GM18526 (cell line): ENCODE data around the gene LMX1A.

ENCODE experiments used
- POLR2A ChIP-seq: IDR thresholded peaks from 3 replicates; pipeline ENCODE4 v1.6.1; 2011; ENCODE audit not compliant: insufficient read length; ENCODE audit errors: extremely low read depth

The LMX1A gene

GRCh38 chr1:165228111-165228655, 128.3 kb downstream of the LMX1A start:
- TF ChIP-seq POLR2A = no peak

GRCh38 chr1:165226326-165226725, 130.2 kb downstream of the LMX1A start:
- no peak for TF ChIP-seq POLR2A

GRCh38 chr1:165225650-165226049, 130.9 kb downstream of the LMX1A start:
- no peak for TF ChIP-seq POLR2A

DNA sequence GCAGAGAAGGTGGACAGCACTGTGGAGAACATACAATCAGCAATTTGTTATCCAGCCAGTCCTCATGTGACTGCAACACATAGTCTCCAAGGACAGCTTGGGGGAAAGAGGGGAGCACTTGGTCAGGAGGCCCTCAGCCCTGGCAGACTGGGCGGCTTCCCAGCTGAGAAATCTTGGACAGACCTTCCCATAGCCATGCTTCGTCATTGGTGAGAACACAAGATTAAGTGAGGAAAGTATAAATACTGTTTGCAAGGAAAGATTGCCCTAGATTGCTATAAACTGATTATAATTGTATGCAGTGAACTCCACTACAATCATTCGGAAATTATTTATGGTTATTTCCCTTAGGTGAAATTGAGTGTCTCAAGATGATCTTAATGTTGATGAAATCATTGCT, 131.5 kb downstream of the LMX1A start:
- no peak for TF ChIP-seq POLR2A

DNA sequence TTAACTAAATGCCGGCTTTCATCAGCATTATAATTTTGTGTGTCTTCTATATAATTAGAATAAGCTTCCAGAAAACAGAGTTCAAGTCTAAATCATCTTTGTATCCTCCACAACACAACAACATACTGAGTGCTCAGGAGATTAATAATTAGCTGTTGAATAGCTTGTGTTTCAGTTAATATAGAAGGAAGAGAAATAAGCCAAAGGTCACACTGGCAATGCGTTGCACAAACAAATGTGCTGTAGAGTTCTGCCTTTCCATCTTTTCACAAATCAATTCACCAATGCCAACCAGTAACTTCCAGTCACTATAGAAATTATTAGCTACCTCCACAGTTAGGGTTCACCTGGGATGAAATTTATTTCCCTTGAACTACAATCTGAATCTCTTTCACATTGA, 132.0 kb downstream of the LMX1A start:
- TF ChIP-seq POLR2A = no peak

GRCh38 chr1:165222580-165222979, 133.9 kb downstream of the LMX1A start:
- no peak for TF ChIP-seq POLR2A

DNA sequence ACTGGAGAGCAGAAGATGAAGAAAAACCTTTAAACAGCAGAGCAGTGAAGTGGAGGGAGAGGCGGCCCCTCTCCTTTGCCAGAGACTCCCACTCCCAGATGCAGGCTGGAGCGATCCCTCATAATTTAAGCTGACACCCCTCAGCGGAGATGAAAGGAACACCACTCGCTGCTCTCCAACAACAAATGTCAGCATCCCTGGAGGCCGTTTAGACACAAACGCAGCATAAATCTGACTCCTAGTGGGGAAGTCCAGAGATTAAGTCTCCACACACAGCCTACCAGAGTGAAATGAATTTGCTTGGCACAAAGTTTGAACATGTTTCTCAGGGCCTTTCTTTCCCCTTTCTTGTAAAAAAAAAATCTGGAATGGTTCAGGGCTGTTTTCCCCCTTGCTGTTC, 137.8 kb downstream of the LMX1A start:
- no peak for TF ChIP-seq POLR2A

- no peak for TF ChIP-seq POLR2A
These were observed 138.6 kb downstream of the LMX1A start for GRCh38 chr1:165217958-165218357.

GRCh38 chr1:165216254-165216653, 140.3 kb downstream of the LMX1A start:
- TF ChIP-seq POLR2A = no peak

- no peak for TF ChIP-seq POLR2A
These were observed 140.8 kb downstream of the LMX1A start for GRCh38 chr1:165215676-165216075.

DNA sequence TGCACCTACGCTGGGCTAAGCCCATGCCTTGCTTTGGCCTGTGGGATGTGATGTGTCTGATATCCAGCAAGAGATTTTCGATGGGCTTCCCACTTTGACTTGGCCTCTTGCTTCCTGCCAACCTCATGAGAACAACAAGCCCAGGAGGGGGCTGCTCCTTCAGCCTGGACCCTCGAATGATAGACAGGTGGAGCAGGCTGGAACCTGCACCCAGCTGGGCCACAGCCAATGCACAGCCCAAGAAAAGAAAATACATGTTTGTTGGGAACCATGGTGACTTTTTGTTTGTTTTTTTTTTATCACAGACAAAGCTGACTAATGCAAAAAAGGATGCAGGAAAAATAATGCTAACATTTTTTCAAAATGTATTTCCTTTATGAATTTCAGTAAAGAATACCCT, 144.3 kb downstream of the LMX1A start:
- TF ChIP-seq POLR2A = no peak

DNA sequence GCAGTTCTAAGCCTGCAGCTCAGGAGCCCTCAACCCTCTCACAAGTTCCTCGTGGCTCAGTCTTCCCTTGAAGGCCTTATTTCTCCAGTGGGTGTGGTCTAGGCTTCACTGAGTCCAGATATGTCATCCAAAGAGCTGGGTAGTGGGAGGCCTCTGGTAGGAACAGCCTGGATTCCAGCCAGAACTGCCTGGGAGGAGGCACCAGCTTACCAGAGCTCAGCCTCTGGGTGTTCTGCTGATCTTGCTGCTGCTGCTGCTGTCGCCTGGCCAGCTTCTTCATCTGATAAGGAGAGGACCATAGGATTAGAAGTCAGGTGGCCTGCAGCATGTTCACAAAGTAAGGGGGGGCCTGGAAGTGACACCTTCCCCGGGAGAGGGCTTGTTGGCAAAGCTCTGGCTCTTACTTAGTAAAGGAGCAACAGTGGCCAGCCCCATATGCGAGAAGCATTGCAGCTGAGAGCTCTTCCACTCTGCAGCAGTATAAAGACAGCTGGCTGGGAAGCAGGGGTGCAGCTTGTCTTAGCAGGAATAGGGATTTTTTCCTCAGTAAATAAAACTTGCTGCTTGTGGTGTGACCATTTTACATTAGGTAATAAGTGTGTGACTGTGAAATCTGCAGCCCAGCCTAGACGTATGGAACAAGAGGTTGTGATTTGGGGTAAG, 148.5 kb downstream of the LMX1A start:
- no peak for TF ChIP-seq POLR2A

DNA sequence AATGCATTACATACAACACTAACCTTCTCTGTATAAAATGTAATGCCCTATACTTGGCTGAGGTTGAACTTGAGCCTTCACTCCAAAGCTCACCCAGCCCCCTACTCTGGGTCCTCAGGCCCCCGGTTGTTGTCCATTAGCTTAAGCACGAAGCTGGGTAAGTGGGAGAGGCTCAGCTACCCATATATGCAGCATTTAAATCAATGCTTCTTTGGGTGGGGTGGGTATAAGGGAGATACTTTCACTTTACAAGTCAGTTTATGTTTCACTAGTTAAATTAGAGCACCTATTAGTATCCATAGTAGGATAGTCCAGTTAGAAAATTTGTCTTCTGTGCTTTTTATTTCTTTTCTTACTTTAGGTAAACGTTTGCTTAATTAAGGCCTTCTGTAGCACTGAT, 151.4 kb downstream of the LMX1A start:
- no peak for TF ChIP-seq POLR2A

- TF ChIP-seq POLR2A = no peak
These were observed 152.0 kb downstream of the LMX1A start for GRCh38 chr1:165204548-165204947.

- no peak for TF ChIP-seq POLR2A
These were observed 165.4 kb downstream of the LMX1A start for GRCh38 chr1:165191087-165191486.

DNA sequence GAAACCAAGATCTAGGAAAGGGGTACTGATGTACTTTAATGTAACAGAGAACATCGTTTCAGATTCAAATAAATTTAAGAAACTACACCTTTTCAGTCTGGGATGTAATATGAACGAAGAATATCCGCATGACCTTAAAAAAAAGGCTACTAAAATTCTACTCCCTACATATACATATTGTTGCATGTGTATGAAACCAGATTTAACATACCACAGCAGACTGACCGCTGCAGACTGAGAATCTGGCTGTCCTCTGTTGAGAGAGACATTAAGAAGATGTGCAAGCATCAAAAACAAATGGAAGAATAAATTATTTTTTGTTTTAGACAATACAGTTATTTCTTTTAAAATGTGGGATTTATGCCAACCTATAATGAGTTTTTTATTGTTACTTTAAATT, 166.6 kb downstream of the LMX1A start:
- no peak for TF ChIP-seq POLR2A

DNA sequence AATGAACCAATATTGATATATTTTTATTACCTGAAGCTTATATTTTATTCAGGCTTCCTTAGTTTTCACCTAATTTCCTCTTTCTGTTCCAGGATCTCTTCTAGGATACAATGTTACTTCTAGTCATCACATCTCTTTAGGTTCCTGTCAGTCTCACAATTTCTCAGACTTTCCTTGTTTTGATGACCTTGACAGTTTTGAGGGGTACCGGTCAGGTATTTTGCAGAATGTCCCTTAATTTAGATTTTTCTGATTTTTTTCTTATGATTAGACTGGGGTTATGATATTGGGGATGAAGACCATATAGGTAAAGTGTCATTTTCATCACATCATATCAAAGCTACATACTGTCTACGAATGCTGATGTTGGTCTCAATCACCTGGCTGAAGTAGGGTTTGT, 167.5 kb downstream of the LMX1A start:
- TF ChIP-seq POLR2A = no peak
